NK-92 (cell line): ENCODE measurements around the gene B4GALNT4.
"Not testable (repeated sequence)": the region's sequence is repeated elsewhere in the genome, so short reads cannot be mapped to it uniquely, and the experiment has no call there.

ENCODE experiments used
- DNase-seq: peaks from one replicate; lab custom pipeline; 2025; ENCODE audit not compliant: unreplicated experiment; lab: John Stamatoyannopoulos, UW

Gene B4GALNT4

GRCh38 chr11:418343-419247, 49.3 kb downstream of the B4GALNT4 start:
- DNase-seq: no peak

GRCh38 chr11:419248-420005, 50.1 kb downstream of the B4GALNT4 start:
- no peak for DNase-seq

GRCh38 chr11:420054-420910, 51.0 kb downstream of the B4GALNT4 start:
- no peak for DNase-seq

GRCh38 chr11:420911-421321, 51.6 kb downstream of the B4GALNT4 start:
- DNase-seq: no peak

GRCh38 chr11:422249-422656, 53.0 kb downstream of the B4GALNT4 start:
- DNase-seq: no peak

- no peak for DNase-seq
These were observed 54.9 kb downstream of the B4GALNT4 start for GRCh38 chr11:424232-424631.

GRCh38 chr11:424766-425165, 55.5 kb downstream of the B4GALNT4 start:
- not testable (repeated sequence) for DNase-seq

- no peak for DNase-seq
These were observed 56.0 kb downstream of the B4GALNT4 start for GRCh38 chr11:425301-425700.

GRCh38 chr11:426851-427250, 57.6 kb downstream of the B4GALNT4 start:
- no peak for DNase-seq

GRCh38 chr11:428295-428694, 59.0 kb downstream of the B4GALNT4 start:
- DNase-seq: no peak

- DNase-seq: no peak
These were observed 60.1 kb downstream of the B4GALNT4 start for GRCh38 chr11:429391-429790.

GRCh38 chr11:429931-430456, 60.7 kb downstream of the B4GALNT4 start:
- no peak for DNase-seq
